ENCODE data around the gene ERBB2.
"Not testable (repeated sequence)": the region's sequence is repeated elsewhere in the genome, so short reads cannot be mapped to it uniquely, and the experiment has no call there.

The ERBB2 gene

GRCh38 chr17:39679521-39680192, 20.2 kb upstream of the ERBB2 start:
- peak; percentile 77 for DNase-seq

- DNase-seq: no peak
These were observed 16.4 kb upstream of the ERBB2 start for GRCh38 chr17:39683295-39683939.

GRCh38 chr17:39684369-39685192, 15.3 kb upstream of the ERBB2 start:
- DNase-seq: no peak

- no peak for DNase-seq
These were observed 12.7 kb upstream of the ERBB2 start for GRCh38 chr17:39687101-39687545.

GRCh38 chr17:39687546-39688474, 12.1 kb upstream of the ERBB2 start, which contains the start of gene PGAP3:
Gene PGAP3, minus strand, starts transcription at chr17:39688057. Its CDS starts 43 bp downstream, at chr17:39688014.
- peak; percentile 94 for DNase-seq

GRCh38 chr17:39688475-39688835, 11.4 kb upstream of the ERBB2 start:
- no peak for DNase-seq

- DNase-seq: no peak
These were observed 10.9 kb upstream of the ERBB2 start for GRCh38 chr17:39688945-39689344.

- no peak for DNase-seq
These were observed 5.3 kb upstream of the ERBB2 start for GRCh38 chr17:39694593-39694992.

- DNase-seq: no peak
These were observed 4.8 kb upstream of the ERBB2 start for GRCh38 chr17:39695089-39695474.

GRCh38 chr17:39696731-39697130, 3.1 kb upstream of the ERBB2 start:
- no peak for DNase-seq

GRCh38 chr17:39697961-39698360, 1.9 kb upstream of the ERBB2 start:
- no peak for DNase-seq

GRCh38 chr17:39699157-39699817, 577 bp upstream of the ERBB2 start:
- DNase-seq: not testable (repeated sequence)

- DNase-seq: no peak
These were observed 504 bp downstream of the ERBB2 start for GRCh38 chr17:39700148-39700987.

- DNase-seq: no peak
These were observed 1.3 kb downstream of the ERBB2 start for GRCh38 chr17:39701012-39701783.

GRCh38 chr17:39701784-39702422, 2.0 kb downstream of the ERBB2 start:
- no peak for DNase-seq

- DNase-seq: no peak
These were observed 3.3 kb downstream of the ERBB2 start for GRCh38 chr17:39702901-39703893.

GRCh38 chr17:39703913-39704312, 4.0 kb downstream of the ERBB2 start:
- DNase-seq: no peak

GRCh38 chr17:39704821-39705551, 5.1 kb downstream of the ERBB2 start:
- DNase-seq: no peak
